Type B pancreatic cell (in vitro differentiated cells): ENCODE measurements around the gene STAT5A. TPM values are rescaled to one million over a fixed set of nuclear protein-coding genes. Genes with fewer than 3 reads are reported as not detected.
"Not testable (repeated sequence)": the region's sequence is repeated elsewhere in the genome, so short reads cannot be mapped to it uniquely, and the experiment has no call there.

Experiments used
- DNase-seq: peaks from one replicate; pipeline ENCODE4 v3.0.0; 2021; ENCODE audit warnings: mixed read lengths; ENCODE audit not compliant: unreplicated experiment; ENCODE audit errors: extremely low spot score
- H3K27ac Mint-ChIP-seq: 2 replicates; pipeline ENCODE4 v1.8.0; 2021; ENCODE audit warnings: mild to moderate bottlenecking, mixed read lengths
- H3K27me3 Mint-ChIP-seq: 2 replicates; pipeline ENCODE4 v1.8.0; 2021; ENCODE audit warnings: mixed read lengths
- H3K36me3 Mint-ChIP-seq: 2 replicates; pipeline ENCODE4 v1.8.0; 2021; ENCODE audit warnings: mixed read lengths
- H3K4me1 Mint-ChIP-seq: one replicate; pipeline ENCODE4 v1.8.0; 2021; ENCODE audit warnings: mixed read lengths; ENCODE audit not compliant: unreplicated experiment
- H3K4me3 Mint-ChIP-seq: 2 replicates; pipeline ENCODE4 v1.8.0; 2021; ENCODE audit warnings: mild to moderate bottlenecking, mixed read lengths
- H3K9me3 Mint-ChIP-seq: 2 replicates; pipeline ENCODE4 v1.8.0; 2021; ENCODE audit warnings: mixed read lengths
- total RNA-seq: library from RNA; stranded (reverse); gene quantifications from 2 replicates; pipeline ENCODE4 v1.2.1, GENCODE V29; 2021; ENCODE audit warnings: low replicate concordance
- TF ChIP-seq, protein P1 (sequence below): fragments of 200-600 bp; sonication (generic); conservative IDR thresholded peaks from 2 replicates; pipeline ENCODE4 v1.5.0; 2021; ENCODE audit warnings: antibody characterized with exemption, mild to moderate bottlenecking

STAT5A gene
- total RNA-seq, 1 donor from 2014 or later = 2.0 TPM

DNA sequence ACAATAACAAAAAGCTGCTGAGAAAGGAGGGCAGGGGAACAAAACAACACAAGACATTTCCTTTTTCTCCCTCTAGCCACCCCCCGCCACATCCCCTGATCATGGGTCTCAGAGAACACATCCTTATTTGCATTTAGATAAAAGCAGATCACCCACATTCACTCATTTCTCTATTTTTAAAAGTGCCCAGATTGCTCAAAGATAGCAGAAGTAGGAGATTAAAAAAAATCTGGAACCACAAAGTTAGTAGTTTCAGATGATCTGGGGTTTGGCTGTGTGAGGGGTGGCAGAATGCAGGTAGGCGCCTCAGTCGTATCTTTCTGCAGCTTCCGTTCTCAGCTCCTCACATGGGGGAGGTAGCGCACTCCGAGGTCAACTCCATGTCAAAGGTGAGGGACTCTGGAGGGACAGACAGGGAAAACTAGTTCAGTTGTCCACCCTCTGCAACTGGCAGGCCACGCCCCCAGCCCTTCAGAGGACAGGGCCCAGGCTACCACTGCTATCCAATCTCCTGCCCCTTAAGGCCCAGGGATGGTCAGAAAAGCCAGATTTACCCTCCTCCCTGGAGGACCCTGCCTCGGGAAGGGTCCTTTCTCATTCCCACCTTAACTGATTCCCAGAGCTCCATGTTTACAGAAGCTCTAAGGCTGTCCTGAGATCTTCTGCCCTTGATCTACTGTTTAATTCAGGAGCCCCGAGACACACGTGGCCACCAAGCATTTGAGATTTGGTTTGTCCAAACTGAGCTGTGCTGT, 27.3 kb downstream of the STAT5A start:
- TF ChIP-seq, protein P1, sequence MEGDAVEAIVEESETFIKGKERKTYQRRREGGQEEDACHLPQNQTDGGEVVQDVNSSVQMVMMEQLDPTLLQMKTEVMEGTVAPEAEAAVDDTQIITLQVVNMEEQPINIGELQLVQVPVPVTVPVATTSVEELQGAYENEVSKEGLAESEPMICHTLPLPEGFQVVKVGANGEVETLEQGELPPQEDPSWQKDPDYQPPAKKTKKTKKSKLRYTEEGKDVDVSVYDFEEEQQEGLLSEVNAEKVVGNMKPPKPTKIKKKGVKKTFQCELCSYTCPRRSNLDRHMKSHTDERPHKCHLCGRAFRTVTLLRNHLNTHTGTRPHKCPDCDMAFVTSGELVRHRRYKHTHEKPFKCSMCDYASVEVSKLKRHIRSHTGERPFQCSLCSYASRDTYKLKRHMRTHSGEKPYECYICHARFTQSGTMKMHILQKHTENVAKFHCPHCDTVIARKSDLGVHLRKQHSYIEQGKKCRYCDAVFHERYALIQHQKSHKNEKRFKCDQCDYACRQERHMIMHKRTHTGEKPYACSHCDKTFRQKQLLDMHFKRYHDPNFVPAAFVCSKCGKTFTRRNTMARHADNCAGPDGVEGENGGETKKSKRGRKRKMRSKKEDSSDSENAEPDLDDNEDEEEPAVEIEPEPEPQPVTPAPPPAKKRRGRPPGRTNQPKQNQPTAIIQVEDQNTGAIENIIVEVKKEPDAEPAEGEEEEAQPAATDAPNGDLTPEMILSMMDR = no peak
- H3K36me3 Mint-ChIP-seq = peaks cover 23% of the 10 kb centered on the region
- peaks cover 34% of the 10 kb centered on the region for H3K4me1 Mint-ChIP-seq
- DNase-seq = no peak
- no peaks in the 10 kb centered on the region for H3K27me3 Mint-ChIP-seq
- H3K27ac Mint-ChIP-seq = no peak overlapping the region
- H3K4me3 Mint-ChIP-seq = no peak overlapping the region
- H3K9me3 Mint-ChIP-seq = no peaks in the 10 kb centered on the region

- no peaks in the 10 kb centered on the region for H3K27me3 Mint-ChIP-seq
- H3K9me3 Mint-ChIP-seq = no peaks in the 10 kb centered on the region
- TF ChIP-seq, protein P1 = no peak
- peaks cover 26% of the 10 kb centered on the region for H3K36me3 Mint-ChIP-seq
- peaks cover 22% of the 10 kb centered on the region for H3K4me1 Mint-ChIP-seq
- H3K4me3 Mint-ChIP-seq = no peak overlapping the region
- H3K27ac Mint-ChIP-seq = peak overlapping the region; percentile 42
- DNase-seq = no peak
Observed at GRCh38 chr17:42316755-42317154, 28.5 kb downstream of the STAT5A start.

- H3K4me3 Mint-ChIP-seq = no peak overlapping the region
- H3K27me3 Mint-ChIP-seq = no peaks in the 10 kb centered on the region
- peak overlapping the region; percentile 42 for H3K27ac Mint-ChIP-seq
- H3K9me3 Mint-ChIP-seq = no peaks in the 10 kb centered on the region
- TF ChIP-seq, protein P1 = no peak
- peaks cover 18% of the 10 kb centered on the region for H3K4me1 Mint-ChIP-seq
- DNase-seq = no peak
- H3K36me3 Mint-ChIP-seq = peaks cover 26% of the 10 kb centered on the region
Observed at GRCh38 chr17:42317266-42317845, 29.1 kb downstream of the STAT5A start.

- not testable (repeated sequence) for H3K27ac Mint-ChIP-seq, DNase-seq, H3K27me3 Mint-ChIP-seq, H3K4me3 Mint-ChIP-seq, H3K9me3 Mint-ChIP-seq
- Mint-ChIP-seq H3K4me1 (peaks cover 18% of the 10 kb centered on the region), H3K36me3 (peaks cover 31% of the 10 kb centered on the region)
Observed at GRCh38 chr17:42317967-42318366, 29.7 kb downstream of the STAT5A start.

GRCh38 chr17:42321555-42321954, 33.3 kb downstream of the STAT5A start:
- Mint-ChIP-seq H3K4me1 (peaks cover 18% of the 10 kb centered on the region), H3K36me3 (peaks cover 25% of the 10 kb centered on the region), H3K9me3 (no peaks in the 10 kb centered on the region), H3K27me3 (no peaks in the 10 kb centered on the region), H3K27ac (no peak overlapping the region), H3K4me3 (no peak overlapping the region)
- no peak for DNase-seq
- TF ChIP-seq, protein P1 = no peak
